Endothelial cell of umbilical vein (primary cell): ENCODE data around the gene INPP5A. TPM values are rescaled to one million over a fixed set of nuclear protein-coding genes. Genes with fewer than 3 reads are reported as not detected.

Experiments
- BruUV-seq: library from RNA; stranded (reverse); fragments of 400-500 nt; replicated peaks from 2 replicates; lab custom pipeline; 2021; lab: Mats Ljungman, UMichigan
- CTCF ChIA-PET: fragments of 300-600, 350-600 bp; sonication (Branson Sonifier 250); formaldehyde crosslinking; loops from one replicate; lab custom pipeline; 2021; ENCODE audit warnings: antibody characterized with exemption, inconsistent platforms; lab: Charles Lee
- POLR2A ChIA-PET: fragments of 300-600, 350-600 bp; sonication (Branson Sonifier 250); formaldehyde crosslinking; loops from one replicate; lab custom pipeline; 2021; ENCODE audit warnings: antibody characterized with exemption, inconsistent platforms; lab: Charles Lee
- DNase-seq: peaks from one replicate; pipeline ENCODE4 v3.0.0-alpha.2; 2011; ENCODE audit warnings: low read depth, low spot score
- FAIRE-seq: peaks from 2 replicates; lab custom pipeline; 2011; peaks lifted over from hg19 to GRCh38; lab: Jason Lieb, UNC
- H2AFZ ChIP-seq: 2 replicates; pipeline ENCODE4 v1.6.0; 2012; ENCODE audit warnings: low read depth, low read length, control low read depth, inconsistent platforms
- H3K27ac ChIP-seq: 2 replicates; pipeline ENCODE4 v1.5.1; 2011; ENCODE audit warnings: low read depth, mild to moderate bottlenecking, control low read depth, low read length, moderate library complexity; ENCODE audit not compliant: insufficient read depth
- H3K27me3 ChIP-seq, 2 experiments: 2 replicates each; pipeline versions ENCODE4 v1.6.0 to v1.6.1; 2011; ENCODE audit warnings: low read length in 2 of 2, mixed read lengths in 1 of 2; ENCODE audit not compliant: control insufficient read depth in 2 of 2, insufficient read depth in 2 of 2
- H3K36me3 ChIP-seq, 2 experiments: 2 replicates in 1 of 2; 3 replicates in 1 of 2; pipeline ENCODE4 v1.5.1; 2011; ENCODE audit warnings: low read length in 2 of 2, mild to moderate bottlenecking in 1 of 2, moderate library complexity in 1 of 2; ENCODE audit not compliant: control insufficient read depth in 2 of 2, insufficient read depth in 2 of 2; ENCODE audit errors: extremely low read depth in 1 of 2
- H3K4me1 ChIP-seq: 3 replicates; pipeline ENCODE4 v1.5.1; 2011; ENCODE audit warnings: mild to moderate bottlenecking, low read length; ENCODE audit not compliant: control insufficient read depth, insufficient read depth; ENCODE audit errors: extremely low read depth
- H3K4me2 ChIP-seq: 2 replicates; pipeline ENCODE4 v1.6.1; 2011; ENCODE audit warnings: low read length, control low read depth, mixed read lengths; ENCODE audit not compliant: insufficient read depth
- H3K4me3 ChIP-seq, 3 experiments: fragments of 200-600 bp in 1 of 3; sonication (generic), shearing (Covaris generic) in 1 of 3; replicated peaks in 1 of 3; 2 replicates each; pipeline ENCODE4 v1.5.1; 2011 to 2016; ENCODE audit warnings: control low read depth in 3 of 3, low read length in 3 of 3, mild to moderate bottlenecking in 2 of 3, inconsistent platforms in 1 of 3, low read depth in 1 of 3, moderate library complexity in 1 of 3; ENCODE audit not compliant: insufficient read depth in 1 of 3
- H3K79me2 ChIP-seq: 2 replicates; pipeline ENCODE4 v1.6.0; 2012; ENCODE audit warnings: low read length, inconsistent platforms; ENCODE audit not compliant: control insufficient read depth, insufficient read depth
- H3K9ac ChIP-seq: replicated peaks from 2 replicates; pipeline ENCODE3; 2011; ENCODE audit warnings: low read length, control low read depth; ENCODE audit not compliant: insufficient read depth; ENCODE audit errors: extremely low read depth
- H3K9me1 ChIP-seq: replicated peaks from 3 replicates; pipeline ENCODE4 v1.6.0; 2011; ENCODE audit warnings: mild to moderate bottlenecking, low read length; ENCODE audit not compliant: control insufficient read depth, insufficient read depth; ENCODE audit errors: extremely low read depth
- H3K9me3 ChIP-seq: replicated peaks from 2 replicates; pipeline ENCODE4 v1.5.1; 2012; ENCODE audit warnings: low read length, inconsistent platforms; ENCODE audit not compliant: control insufficient read depth, insufficient read depth
- H4K20me1 ChIP-seq: replicated peaks from 2 replicates; pipeline ENCODE3; 2011; ENCODE audit warnings: mild to moderate bottlenecking, low read length; ENCODE audit not compliant: control insufficient read depth, insufficient read depth; ENCODE audit errors: extremely low read depth
- CTCF ChIP-seq, 2 donors: IDR thresholded peaks; 1 replicate in 1 of 2; 2 replicates in 1 of 2; pipeline ENCODE4 v1.5.1; 2011; ENCODE audit warnings: low read length in 2 of 2, mild to moderate bottlenecking in 2 of 2, moderate library complexity in 2 of 2, control low read depth in 1 of 2, inconsistent platforms in 1 of 2, low read depth in 1 of 2; ENCODE audit not compliant: insufficient read depth in 1 of 2; ENCODE audit errors: extremely low read depth in 1 of 2
- EZH2 ChIP-seq: IDR thresholded peaks from 2 replicates; pipeline ENCODE4 v1.6.1; 2012; ENCODE audit warnings: borderline replicate concordance, low read depth, mild to moderate bottlenecking, moderate library complexity, low read length, inconsistent platforms; ENCODE audit not compliant: severe bottlenecking
- FOS ChIP-seq: IDR thresholded peaks from 2 replicates; pipeline ENCODE4 v1.6.1; 2011; ENCODE audit warnings: mild to moderate bottlenecking, low read length, moderate library complexity, borderline replicate concordance; ENCODE audit not compliant: insufficient read depth
- GATA2 ChIP-seq: IDR thresholded peaks from 2 replicates; pipeline ENCODE4 v1.7.0; 2011; ENCODE audit warnings: low read depth, mild to moderate bottlenecking, moderate library complexity, mixed read lengths, low read length; ENCODE audit not compliant: insufficient read length, insufficient read depth
- JUN ChIP-seq: IDR thresholded peaks from 2 replicates; pipeline ENCODE4 v1.6.1; 2011; ENCODE audit warnings: borderline replicate concordance, low read depth; ENCODE audit not compliant: insufficient read length, insufficient read depth
- MAX ChIP-seq: IDR thresholded peaks from 2 replicates; pipeline ENCODE4 v1.6.1; 2011; ENCODE audit not compliant: insufficient read depth, insufficient read length
- MYC ChIP-seq: IDR thresholded peaks from one replicate; pipeline ENCODE4 v1.6.1; 2011; ENCODE audit warnings: mild to moderate bottlenecking, low read depth, low read length
- POLR2A ChIP-seq: IDR thresholded peaks from 2 replicates; pipeline ENCODE4 v1.6.1; 2012; ENCODE audit warnings: low read depth, mild to moderate bottlenecking, control low read depth, low read length
- POLR2AphosphoS5 ChIP-seq: IDR thresholded peaks from 2 replicates; pipeline ENCODE4 v1.6.1; 2012; ENCODE audit warnings: low read depth, mild to moderate bottlenecking, control low read depth, low read length, moderate library complexity; ENCODE audit not compliant: insufficient read depth
- dilution Hi-C: fragments of 300-500 bp; cut with MboI; formaldehyde crosslinking; loops from one replicate; pipeline ENCODE4 v1.15.0; 2019; ENCODE audit warnings: low sequenced_read_pairs; ENCODE audit not compliant: extremely low pct_ligation_motif_present
- intact Hi-C: fragments of 100-400 bp; cut with micrococcal nuclease; formaldehyde crosslinking; loops from one replicate; pipeline ENCODE4 v1.10.0; 2022
- polyA plus RNA-seq, 4 experiments: library from polyadenylated mRNA; depleted of rRNA in 3 of 4; stranded (reverse) in 3 of 4; unstranded in 1 of 4; fragments of >200 nt; gene quantifications; 2 replicates each; pipeline versions ENCODE4 v1.2.1 to v1.2.3, GENCODE V29; 2011 to 2012; ENCODE audit warnings: missing spikeins in 1 of 4
- total RNA-seq: library from RNA; stranded (reverse); gene quantifications from 2 replicates; pipeline ENCODE4 v1.2.3, GENCODE V29; 2021

The INPP5A gene
- total and polyA plus RNA-seq, 2 donors (not counting 3 experiments of a cell fraction or from before 2014, with no cell fraction given) = 22.9 to 33.2 TPM

GRCh38 chr10:132755166-132755711 is 217.7 kb downstream of the INPP5A start:
- H3K36me3 ChIP-seq = no peaks in the 10 kb centered on the region
- ChIA-PET CTCF (no interaction called here), POLR2A (no interaction called here)
- no peak overlapping the region for H3K4me3 ChIP-seq
- no peak overlapping the region for H2AFZ ChIP-seq
- H3K4me1 ChIP-seq = no peaks in the 10 kb centered on the region
- no peak overlapping the region for H3K27ac ChIP-seq
- FAIRE-seq (no peak), DNase-seq (no peak)
- H3K4me2 ChIP-seq = no peak overlapping the region
- BruUV-seq = no TSS peak
- H4K20me1 ChIP-seq = no peaks in the 10 kb centered on the region
- no peaks in the 10 kb centered on the region for H3K9me3 ChIP-seq
- H3K27me3 ChIP-seq = no peaks in the 10 kb centered on the region
- intact Hi-C loops = no loop called here
- no peaks in the 10 kb centered on the region for H3K9me1 ChIP-seq
- no peak overlapping the region for H3K9ac ChIP-seq
- H3K79me2 ChIP-seq = no peaks in the 10 kb centered on the region
- dilution Hi-C loops = no loop called here
- TF ChIP-seq GATA2 (no peak), MAX (no peak), CTCF (IDR thresholded peaks at IDR 0.05; ENCODE audit: extremely low read depth in 1 of 2, insufficient read depth in 1 of 2, low read depth in 1 of 2, low read length in 2 of 2) (no peak), POLR2AphosphoS5 (no peak), EZH2 (no peak), JUN (no peak), MYC (no peak), POLR2A (no peak), FOS (no peak)
